HCT116 (cell line): ENCODE measurements around the gene GPR84. TPM values are rescaled to one million over a fixed set of nuclear protein-coding genes. Genes with fewer than 3 reads are reported as not detected.

Experiments
- ATAC-seq: fragments of 200-7000 bp; cut with Tn5 transposase; 2 replicates; pipeline ENCODE4 v1.9.1; 2020; ENCODE audit warnings: mild to moderate bottlenecking, moderate library complexity
- BruUV-seq: library from RNA; stranded (reverse); fragments of 400-500 nt; replicated peaks from 2 replicates; lab custom pipeline; 2021; lab: Mats Ljungman, UMichigan
- CTCF ChIA-PET: fragments of 300-600 bp; sonication (Branson Sonifier 250); formaldehyde crosslinking; loops from one replicate; lab custom pipeline; 2021; ENCODE audit warnings: antibody characterized with exemption; lab: Charles Lee
- POLR2A ChIA-PET: fragments of 300-600, 350-600 bp; sonication (Branson Sonifier 250); formaldehyde crosslinking; loops from one replicate; lab custom pipeline; 2021; ENCODE audit warnings: antibody characterized with exemption; lab: Charles Lee
- RAD21 ChIA-PET, 2 experiments: fragments of 300-600 bp; sonication (Branson Sonifier 250); formaldehyde crosslinking; loops; one replicate each; lab custom pipeline; 2023; ENCODE audit warnings: low total read pairs in 2 of 2; ENCODE audit not compliant: uncharacterized antibody in 2 of 2, unreplicated experiment in 2 of 2, low non-redundant PET in 1 of 2; lab: Charles Lee
- DNase-seq: peaks from one replicate; pipeline ENCODE4 v3.0.0-alpha.2; 2010; ENCODE audit warnings: low read depth, low spot score
- H2AFZ ChIP-seq: fragments of 200-600 bp; shearing (Covaris generic), sonication (generic); 2 replicates; pipeline ENCODE4 v1.6.1; 2017; ENCODE audit warnings: low read depth, mixed run types, mixed read lengths, antibody characterized with exemption, low read length; ENCODE audit not compliant: poor library complexity, severe bottlenecking
- H3K27ac ChIP-seq: 2 replicates; pipeline ENCODE4 v1.5.1; 2012; ENCODE audit warnings: low read depth, low read length
- H3K27me3 ChIP-seq: fragments of 200-600 bp; sonication (generic); 2 replicates; pipeline ENCODE4 v1.6.1; 2016; ENCODE audit warnings: mixed run types, low read length, mixed read lengths; ENCODE audit not compliant: insufficient read depth
- H3K36me3 ChIP-seq, 2 experiments: fragments of 200-500 bp in 1 of 2; fragments of 200-600 bp in 1 of 2; sonication (Bioruptor generic) in 1 of 2; sonication (generic) in 1 of 2; 2 replicates each; pipeline versions ENCODE4 v1.5.1 to v1.6.1; 2014 to 2016; ENCODE audit warnings: low read length in 2 of 2, inconsistent platforms in 1 of 2, mixed read lengths in 1 of 2, mixed run types in 1 of 2; ENCODE audit not compliant: insufficient read depth in 2 of 2, control insufficient read depth in 1 of 2
- H3K4me1 ChIP-seq, 2 experiments: fragments of 200-600 bp in 1 of 2; sonication (generic) in 1 of 2; 2 replicates each; pipeline versions ENCODE4 v1.5.1 to v1.6.1; 2012 to 2017; ENCODE audit warnings: low read length in 2 of 2, inconsistent platforms in 1 of 2, mild to moderate bottlenecking in 1 of 2, mixed read lengths in 1 of 2, mixed run types in 1 of 2, moderate library complexity in 1 of 2; ENCODE audit not compliant: insufficient read depth in 2 of 2, control insufficient read depth in 1 of 2
- H3K4me2 ChIP-seq: fragments of 200-600 bp; sonication (generic); 2 replicates; pipeline ENCODE4 v1.6.1; 2017; ENCODE audit warnings: mixed run types, low read length, mixed read lengths
- H3K4me3 ChIP-seq, 2 experiments: fragments of 200-600 bp in 1 of 2; sonication (generic) in 1 of 2; replicated peaks in 1 of 2; 2 replicates each; pipeline ENCODE4 v1.5.1; 2011 to 2016; ENCODE audit warnings: low read length in 2 of 2, control low read depth in 1 of 2, low read depth in 1 of 2, mild to moderate bottlenecking in 1 of 2, mixed read lengths in 1 of 2, mixed run types in 1 of 2
- H3K79me2 ChIP-seq: fragments of 200-600 bp; sonication (generic); 2 replicates; pipeline ENCODE4 v1.6.1; 2017; ENCODE audit warnings: mild to moderate bottlenecking, mixed run types, low read length, moderate library complexity, mixed read lengths; ENCODE audit not compliant: insufficient read depth
- H3K9ac ChIP-seq: fragments of 200-600 bp; sonication (generic); 2 replicates; pipeline ENCODE4 v1.6.1; 2016; ENCODE audit warnings: low read length, mixed read lengths
- H3K9me2 ChIP-seq: fragments of 200-600 bp; sonication (generic), shearing (Covaris generic); 2 replicates; pipeline ENCODE4 v1.6.1; 2017; ENCODE audit warnings: mixed run types, mild to moderate bottlenecking, moderate library complexity; ENCODE audit not compliant: insufficient read depth
- H3K9me3 ChIP-seq, 2 experiments: fragments of 200-500 bp in 1 of 2; fragments of 200-600 bp in 1 of 2; sonication (Bioruptor generic) in 1 of 2; sonication (generic) in 1 of 2; 2 replicates each; pipeline ENCODE4 v1.6.1; 2014 to 2017; ENCODE audit warnings: low read length in 2 of 2, mixed read lengths in 2 of 2, inconsistent platforms in 1 of 2, low read depth in 1 of 2, mild to moderate bottlenecking in 1 of 2, mixed run types in 1 of 2, moderate library complexity in 1 of 2; ENCODE audit not compliant: control insufficient read depth in 1 of 2, insufficient read depth in 1 of 2
- H4K20me1 ChIP-seq: fragments of 200-600 bp; sonication (generic), shearing (Covaris generic); 2 replicates; pipeline ENCODE4 v1.6.1; 2017; ENCODE audit warnings: mixed run types, mild to moderate bottlenecking, moderate library complexity; ENCODE audit not compliant: insufficient read depth
- CBX3 ChIP-seq: IDR thresholded peaks from 2 replicates; pipeline ENCODE4 v1.6.1; 2012; ENCODE audit warnings: low read depth
- CEBPB ChIP-seq: IDR thresholded peaks from 2 replicates; pipeline ENCODE4 v1.6.1; 2012; ENCODE audit warnings: low read depth
- EGR1 ChIP-seq: IDR thresholded peaks from 2 replicates; pipeline ENCODE4 v1.6.1; 2012; ENCODE audit warnings: low read depth
- RAD21 ChIP-seq: IDR thresholded peaks from 2 replicates; pipeline ENCODE4 v1.6.1; 2012; ENCODE audit warnings: low read depth, mild to moderate bottlenecking
- SP1 ChIP-seq: IDR thresholded peaks from 2 replicates; pipeline ENCODE4 v1.6.1; 2012; ENCODE audit warnings: low read depth
- YY1 ChIP-seq: IDR thresholded peaks from 2 replicates; pipeline ENCODE4 v1.6.1; 2011; ENCODE audit warnings: low read length, low read depth, moderate library complexity, mild to moderate bottlenecking; ENCODE audit not compliant: insufficient replicate concordance; ENCODE audit errors: extremely low read depth
- ZNF274 ChIP-seq: fragments of 200-500 bp; sonication (Bioruptor generic); IDR thresholded peaks from 2 replicates; pipeline ENCODE4 v1.6.1; 2014; ENCODE audit warnings: mild to moderate bottlenecking, low read depth, low read length, inconsistent platforms
- intact Hi-C: fragments of 100-400 bp; cut with micrococcal nuclease; formaldehyde crosslinking; loops from 2 replicates; pipeline ENCODE4 v1.10.0; 2022
- total RNA-seq: library from RNA; stranded (reverse); gene quantifications from one replicate; pipeline ENCODE4 v1.2.1, GENCODE V29; 2021; ENCODE audit not compliant: unreplicated experiment
- TF ChIP-seq, protein P1 (sequence below), 3 experiments: fragments of 200-600 bp in 1 of 3; sonication (generic) in 1 of 3; IDR thresholded peaks in 2 of 3; conservative IDR thresholded peaks in 1 of 3; 2 replicates each; pipeline ENCODE4 v1.5.1; 2012 to 2017; ENCODE audit warnings: low read depth in 2 of 3, low read length in 2 of 3, antibody characterized with exemption in 1 of 3, borderline replicate concordance in 1 of 3, control low read depth in 1 of 3, mild to moderate bottlenecking in 1 of 3, mixed read lengths in 1 of 3, mixed run types in 1 of 3, moderate library complexity in 1 of 3; ENCODE audit not compliant: insufficient read depth in 1 of 3
- TF ChIP-seq, protein P2 (sequence below): IDR thresholded peaks from 2 replicates; pipeline ENCODE4 v1.6.1; 2012

GPR84 gene
- total RNA-seq, 1 experiment from 2014 or later, result not detected

DNA sequence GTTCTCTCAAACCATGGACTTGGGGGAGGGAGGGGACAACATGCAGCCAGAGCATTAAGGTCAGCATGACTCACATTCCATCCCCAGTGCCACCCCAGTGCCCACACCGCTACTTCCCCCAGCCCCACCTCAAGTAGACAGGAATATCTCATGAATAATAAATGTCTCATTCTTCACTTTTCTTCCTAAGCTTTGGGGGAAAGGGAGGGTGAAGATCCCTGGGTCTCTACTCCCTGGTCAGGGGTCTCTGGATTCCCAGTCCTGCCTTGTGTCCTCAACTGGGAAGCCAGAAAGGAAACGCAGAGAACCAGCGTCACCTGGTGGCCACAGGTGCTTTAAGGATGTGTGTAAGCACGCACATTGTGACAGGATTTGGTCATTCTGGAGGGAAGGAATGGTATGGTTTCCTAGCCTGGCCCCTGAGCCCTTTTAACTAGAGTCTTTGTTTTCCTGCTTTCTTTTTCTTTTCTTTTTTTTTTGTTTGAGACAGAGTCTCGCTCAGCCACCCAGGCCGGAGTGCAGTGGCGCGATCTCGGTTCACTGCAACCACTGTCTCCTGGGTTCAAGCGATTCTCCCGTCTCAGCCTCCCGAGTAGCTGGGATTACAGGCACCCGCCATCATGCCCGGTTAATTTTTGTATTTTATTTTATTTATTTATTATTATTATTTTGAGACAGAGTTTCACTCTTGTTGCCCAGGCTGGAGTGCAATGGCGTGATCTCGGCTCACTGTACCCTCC is 3.4 kb downstream of the GPR84 start:
- H3K9me3 ChIP-seq, result no peaks in the 10 kb centered on the region
- H3K36me3 ChIP-seq, result no peaks in the 10 kb centered on the region
- H3K4me3 ChIP-seq, result no peak overlapping the region
- H3K9me2 ChIP-seq, result no peaks in the 10 kb centered on the region
- DNase-seq, result peak; percentile 77
- H3K4me2 ChIP-seq, result peak overlapping the region; percentile 97
- intact Hi-C loops, result loop anchor here (1.0 to 5.0 kb wide), 4 partner anchors 34 to 141 kb away; partner anchors contain the start of gene COPZ1
- ChIA-PET RAD21 (interaction anchor here in 1 of 2 experiments (0.7 to 1.4 kb wide), 2 partner anchors 66 to 131 kb away, joined by 3 to 4 read pairs; no protein-coding TSS in a partner anchor), POLR2A (interaction anchor here (0.6 kb wide), 1 partner anchor 110 kb away, joined by 3 read pairs; no protein-coding TSS in a partner anchor), CTCF (interaction anchor here (0.7 to 3.0 kb wide), 13 partner anchors 7 to 376 kb away, joined by 3 to 14 read pairs (median 4); partner anchors contain the start of gene HOXC10)
- peak overlapping the region; percentile 76 for H3K9ac ChIP-seq
- peak; percentile 67 for ATAC-seq
- TF ChIP-seq YY1 (no peak), CBX3 (0 out of 2 replicates have a peak, but pooled peaks have one; percentile 12), EGR1 (no peak), CEBPB (no peak), SP1 (no peak), ZNF274 (no peak), RAD21 (peak; percentile 99)
- TF ChIP-seq, protein P1, sequence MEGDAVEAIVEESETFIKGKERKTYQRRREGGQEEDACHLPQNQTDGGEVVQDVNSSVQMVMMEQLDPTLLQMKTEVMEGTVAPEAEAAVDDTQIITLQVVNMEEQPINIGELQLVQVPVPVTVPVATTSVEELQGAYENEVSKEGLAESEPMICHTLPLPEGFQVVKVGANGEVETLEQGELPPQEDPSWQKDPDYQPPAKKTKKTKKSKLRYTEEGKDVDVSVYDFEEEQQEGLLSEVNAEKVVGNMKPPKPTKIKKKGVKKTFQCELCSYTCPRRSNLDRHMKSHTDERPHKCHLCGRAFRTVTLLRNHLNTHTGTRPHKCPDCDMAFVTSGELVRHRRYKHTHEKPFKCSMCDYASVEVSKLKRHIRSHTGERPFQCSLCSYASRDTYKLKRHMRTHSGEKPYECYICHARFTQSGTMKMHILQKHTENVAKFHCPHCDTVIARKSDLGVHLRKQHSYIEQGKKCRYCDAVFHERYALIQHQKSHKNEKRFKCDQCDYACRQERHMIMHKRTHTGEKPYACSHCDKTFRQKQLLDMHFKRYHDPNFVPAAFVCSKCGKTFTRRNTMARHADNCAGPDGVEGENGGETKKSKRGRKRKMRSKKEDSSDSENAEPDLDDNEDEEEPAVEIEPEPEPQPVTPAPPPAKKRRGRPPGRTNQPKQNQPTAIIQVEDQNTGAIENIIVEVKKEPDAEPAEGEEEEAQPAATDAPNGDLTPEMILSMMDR (IDR thresholded peaks at IDR 0.05 in 2 of 3, conservative IDR thresholded peaks at IDR 0.05 in 1 of 3; ENCODE audit: borderline replicate concordance in 1 of 3, insufficient read depth in 1 of 3, low read depth in 2 of 3, low read length in 2 of 3), result peak; percentile 90 to 98 (median 97)
- TF ChIP-seq, protein P2, sequence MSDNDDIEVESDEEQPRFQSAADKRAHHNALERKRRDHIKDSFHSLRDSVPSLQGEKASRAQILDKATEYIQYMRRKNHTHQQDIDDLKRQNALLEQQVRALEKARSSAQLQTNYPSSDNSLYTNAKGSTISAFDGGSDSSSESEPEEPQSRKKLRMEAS, result peak; percentile 31; the same call in 1 of the 2 replicates
- H2AFZ ChIP-seq, result no peak overlapping the region
- H3K27me3 ChIP-seq, result no peaks in the 10 kb centered on the region
- H4K20me1 ChIP-seq, result no peaks in the 10 kb centered on the region
- peak overlapping the region; percentile 34 for H3K27ac ChIP-seq
- no peaks in the 10 kb centered on the region for H3K79me2 ChIP-seq
- no TSS peak for BruUV-seq
- H3K4me1 ChIP-seq, result peaks cover 26 to 36% of the 10 kb centered on the region in 2 experiments
